ENCODE results near the gene ACOT8. TPM values are rescaled to one million over a fixed set of nuclear protein-coding genes. Genes with fewer than 3 reads are reported as not detected.
"Not testable (repeated sequence)": the region's sequence is repeated elsewhere in the genome, so short reads cannot be mapped to it uniquely, and the experiment has no call there.

ACOT8 gene
- total RNA-seq, 2 donors from 2014 or later = 24.4 to 26.2 TPM

GRCh38 chr20:45835825-45836224 is 21.4 kb downstream of the ACOT8 start:
- Mint-ChIP-seq H3K4me3 (no peak overlapping the region), H3K36me3 (no peaks in the 10 kb centered on the region), H3K27ac (no peak overlapping the region), H3K27me3 (no peaks in the 10 kb centered on the region), H3K4me1 (ENCODE audit: low read depth in 2 of 2) (peaks cover 9 to 10% of the 10 kb centered on the region in 2 donors), H3K9me3 (no peaks in the 10 kb centered on the region)
- no peak for ATAC-seq
- DNase-seq (ENCODE audit: low spot score) = no peak

GRCh38 chr20:45835329-45835765 is 21.8 kb downstream of the ACOT8 start:
- H3K4me3 Mint-ChIP-seq = no peak overlapping the region
- H3K36me3 Mint-ChIP-seq = no peaks in the 10 kb centered on the region
- no peak overlapping the region for H3K27ac Mint-ChIP-seq
- ATAC-seq = no peak
- no peak for DNase-seq (ENCODE audit: low spot score)
- peaks cover 9 to 10% of the 10 kb centered on the region in 2 donors for H3K4me1 Mint-ChIP-seq (ENCODE audit: low read depth in 2 of 2)
- no peaks in the 10 kb centered on the region for H3K9me3 Mint-ChIP-seq
- H3K27me3 Mint-ChIP-seq = peaks cover 0 to 1% of the 10 kb centered on the region in 2 donors

DNA sequence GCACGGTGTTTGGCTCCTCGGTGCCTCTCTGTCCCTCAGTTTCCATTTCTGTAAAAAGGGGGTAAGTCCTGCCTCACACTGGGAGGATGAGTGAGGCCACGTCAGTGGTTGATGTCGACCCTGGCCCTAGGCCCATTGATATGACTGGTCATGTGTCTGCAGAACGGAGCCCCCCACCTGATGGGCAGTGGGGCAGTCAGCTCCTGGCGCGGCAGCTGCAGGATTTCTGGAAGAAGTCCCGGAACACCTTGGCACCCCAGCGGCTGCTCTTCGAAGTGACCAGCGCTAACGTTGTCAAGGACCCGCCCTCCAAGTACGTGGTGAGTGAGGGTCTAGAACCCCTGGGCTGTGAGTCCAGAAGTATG is 22.4 kb downstream of the ACOT8 start:
- peaks cover 0 to 3% of the 10 kb centered on the region in 2 donors for H3K27me3 Mint-ChIP-seq
- ATAC-seq = no peak
- H3K9me3 Mint-ChIP-seq = no peaks in the 10 kb centered on the region
- peaks cover 9 to 10% of the 10 kb centered on the region in 2 donors for H3K4me1 Mint-ChIP-seq (ENCODE audit: low read depth in 2 of 2)
- H3K36me3 Mint-ChIP-seq = no peaks in the 10 kb centered on the region
- no peak overlapping the region for H3K27ac Mint-ChIP-seq
- H3K4me3 Mint-ChIP-seq = no peak overlapping the region
- DNase-seq (ENCODE audit: low spot score) = no peak

GRCh38 chr20:45833883-45834796 is 23.1 kb downstream of the ACOT8 start:
- H3K4me3 Mint-ChIP-seq = peak overlapping the region; percentile 85
- no peaks in the 10 kb centered on the region for H3K36me3 Mint-ChIP-seq
- H3K9me3 Mint-ChIP-seq = no peaks in the 10 kb centered on the region
- DNase-seq (ENCODE audit: low spot score) (no peak), ATAC-seq (peak; percentile 66 to 79)
- H3K27me3 Mint-ChIP-seq = peaks cover 0 to 3% of the 10 kb centered on the region in 2 donors
- peaks cover 9 to 10% of the 10 kb centered on the region in 2 donors for H3K4me1 Mint-ChIP-seq (ENCODE audit: low read depth in 2 of 2)
- H3K27ac Mint-ChIP-seq = no peak overlapping the region

DNA sequence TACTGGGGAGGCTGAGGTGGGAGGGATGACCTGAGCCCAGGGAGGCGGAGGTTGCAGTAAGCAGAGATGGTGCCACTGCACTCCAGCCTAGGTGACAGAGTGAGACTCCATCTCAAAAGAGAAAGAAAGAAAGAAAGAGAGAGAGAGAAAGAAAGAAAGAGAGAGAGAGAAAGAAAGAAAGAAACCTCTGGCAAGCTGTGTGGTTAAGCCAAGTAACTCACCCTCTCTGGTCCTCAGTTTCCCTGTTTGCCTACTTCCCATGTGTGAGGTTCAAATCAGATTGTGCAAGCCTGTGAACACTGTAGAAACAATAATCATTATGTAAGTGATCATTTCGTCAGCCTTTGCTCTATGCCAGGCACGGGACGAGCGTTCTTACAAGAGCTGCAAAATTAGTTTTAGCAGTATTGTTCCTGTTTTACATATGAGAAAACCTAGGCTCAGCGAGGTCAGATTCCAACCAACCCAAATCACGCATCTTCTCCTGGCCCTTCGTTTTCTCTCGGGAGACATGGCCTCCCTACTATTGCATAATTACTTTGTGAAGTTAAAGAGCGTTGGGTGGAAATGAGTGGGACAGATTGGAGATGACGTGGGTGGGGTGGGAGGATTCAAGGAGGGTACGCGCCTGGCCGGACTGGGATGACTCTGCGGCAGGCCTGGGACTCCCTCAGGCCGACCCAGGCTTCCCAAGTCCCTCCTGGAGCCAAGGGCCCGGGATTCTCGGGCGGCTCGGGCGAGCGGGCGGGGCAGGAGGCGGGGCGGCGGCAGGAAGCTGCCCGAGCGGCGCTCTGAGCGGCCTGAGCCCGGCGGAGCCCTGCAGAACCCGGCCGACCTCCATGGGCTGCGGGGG is 23.9 kb downstream of the ACOT8 start, which contains the start of gene SNX21:
Gene SNX21 (plus strand): TSS at position 770 of the 853 bp plus-strand sequence. CDS start 121 bp downstream, outside the sequence.
- no peaks in the 10 kb centered on the region for H3K9me3 Mint-ChIP-seq
- peaks cover 9 to 10% of the 10 kb centered on the region in 2 donors for H3K4me1 Mint-ChIP-seq (ENCODE audit: low read depth in 2 of 2)
- DNase-seq (ENCODE audit: low spot score) (peak; percentile 13), ATAC-seq (peak; percentile 76 to 81)
- no peaks in the 10 kb centered on the region for H3K36me3 Mint-ChIP-seq
- H3K27me3 Mint-ChIP-seq = peaks cover 0 to 3% of the 10 kb centered on the region in 2 donors
- H3K4me3 Mint-ChIP-seq = peak within 1 kb of the TSS; percentile 85
- peak within 1 kb of the TSS; percentile 1 to 78 for H3K27ac Mint-ChIP-seq

DNA sequence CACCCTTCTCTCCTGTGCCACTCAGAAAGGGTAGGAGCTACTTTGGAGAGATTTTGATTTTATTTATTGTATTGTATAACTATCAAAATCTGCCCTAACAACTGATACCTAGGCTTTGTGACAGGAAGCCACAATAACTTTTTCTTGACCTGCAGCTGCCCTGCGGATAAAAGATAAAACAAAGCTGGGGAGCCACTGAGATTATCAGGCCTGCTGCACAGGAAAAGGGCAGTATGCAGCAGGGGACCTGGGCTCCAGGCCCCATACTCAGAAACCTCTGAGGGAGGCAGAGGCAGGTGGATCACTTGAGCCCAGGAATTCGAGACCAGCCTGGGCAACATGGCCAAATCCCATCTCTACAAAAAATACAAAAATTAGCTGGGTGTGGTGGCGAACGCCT is 24.6 kb downstream of the ACOT8 start:
- Mint-ChIP-seq H3K4me1 (ENCODE audit: low read depth in 2 of 2) (peaks cover 9 to 10% of the 10 kb centered on the region in 2 donors), H3K4me3 (peak overlapping the region; percentile 85), H3K36me3 (no peaks in the 10 kb centered on the region), H3K27ac (peak overlapping the region; percentile 1 to 78), H3K9me3 (no peaks in the 10 kb centered on the region), H3K27me3 (peaks cover 0 to 3% of the 10 kb centered on the region in 2 donors)
- ATAC-seq (no peak), DNase-seq (ENCODE audit: low spot score) (peak; percentile 15)

DNA sequence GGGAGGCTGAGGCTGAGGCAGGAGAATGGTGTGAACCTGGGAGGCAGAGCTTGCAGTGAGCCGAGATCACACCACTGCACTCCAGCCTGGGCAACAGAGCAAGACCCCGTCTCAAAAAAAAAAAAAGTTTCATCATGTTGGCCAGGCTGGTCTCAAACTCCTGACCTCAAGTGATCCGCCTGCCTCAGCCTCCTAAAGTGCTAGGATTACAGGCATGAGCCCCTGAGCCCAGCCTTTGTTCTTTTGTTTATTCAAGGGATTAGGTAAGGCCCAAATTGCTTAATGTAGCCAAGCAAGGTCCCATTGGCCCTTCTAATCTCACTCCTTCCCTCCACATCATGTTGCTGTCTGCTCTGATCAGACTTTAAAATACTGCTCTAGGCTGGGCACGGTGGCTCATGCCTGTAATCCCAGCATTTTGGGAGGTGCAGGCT is 27.5 kb downstream of the ACOT8 start:
- not testable (repeated sequence) for H3K27ac Mint-ChIP-seq; H3K36me3 Mint-ChIP-seq; H3K9me3 Mint-ChIP-seq; DNase-seq (ENCODE audit: low spot score); H3K27me3 Mint-ChIP-seq; H3K4me3 Mint-ChIP-seq; ATAC-seq
- H3K4me1 Mint-ChIP-seq (ENCODE audit: low read depth in 2 of 2) = peaks cover 10 to 11% of the 10 kb centered on the region in 2 donors

DNA sequence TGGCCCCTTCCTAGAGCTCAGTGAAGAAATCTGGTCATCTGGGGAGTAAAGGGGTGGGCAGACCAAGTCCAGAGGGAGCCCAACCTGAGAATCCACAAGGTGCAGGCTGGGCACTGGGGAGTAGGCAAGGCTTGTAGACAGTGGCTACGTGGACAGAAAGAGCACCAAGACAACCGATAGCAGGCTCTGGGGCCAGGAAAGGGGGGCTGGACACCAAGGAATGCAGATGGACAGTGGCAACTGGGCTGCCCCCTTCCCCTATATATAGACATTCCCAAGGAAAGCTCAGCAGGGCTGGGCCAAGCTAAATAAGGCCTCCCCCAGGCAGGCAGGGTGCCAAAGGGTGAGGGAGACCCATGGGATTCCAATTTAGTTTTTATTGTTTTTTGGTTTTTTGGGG is 28.6 kb downstream of the ACOT8 start:
- Mint-ChIP-seq H3K9me3 (no peaks in the 10 kb centered on the region), H3K36me3 (no peaks in the 10 kb centered on the region), H3K4me1 (ENCODE audit: low read depth in 2 of 2) (peaks cover 17 to 18% of the 10 kb centered on the region in 2 donors), H3K4me3 (no peak overlapping the region), H3K27ac (no peak overlapping the region), H3K27me3 (peaks cover 15 to 16% of the 10 kb centered on the region in 2 donors)
- DNase-seq (ENCODE audit: low spot score) = no peak
- no peak for ATAC-seq

- no peak for DNase-seq (ENCODE audit: low spot score)
- H3K9me3 Mint-ChIP-seq = no peaks in the 10 kb centered on the region
- H3K27ac Mint-ChIP-seq = no peak overlapping the region
Measured at GRCh38 chr20:45827712-45828111, 29.5 kb downstream of the ACOT8 start.

DNA sequence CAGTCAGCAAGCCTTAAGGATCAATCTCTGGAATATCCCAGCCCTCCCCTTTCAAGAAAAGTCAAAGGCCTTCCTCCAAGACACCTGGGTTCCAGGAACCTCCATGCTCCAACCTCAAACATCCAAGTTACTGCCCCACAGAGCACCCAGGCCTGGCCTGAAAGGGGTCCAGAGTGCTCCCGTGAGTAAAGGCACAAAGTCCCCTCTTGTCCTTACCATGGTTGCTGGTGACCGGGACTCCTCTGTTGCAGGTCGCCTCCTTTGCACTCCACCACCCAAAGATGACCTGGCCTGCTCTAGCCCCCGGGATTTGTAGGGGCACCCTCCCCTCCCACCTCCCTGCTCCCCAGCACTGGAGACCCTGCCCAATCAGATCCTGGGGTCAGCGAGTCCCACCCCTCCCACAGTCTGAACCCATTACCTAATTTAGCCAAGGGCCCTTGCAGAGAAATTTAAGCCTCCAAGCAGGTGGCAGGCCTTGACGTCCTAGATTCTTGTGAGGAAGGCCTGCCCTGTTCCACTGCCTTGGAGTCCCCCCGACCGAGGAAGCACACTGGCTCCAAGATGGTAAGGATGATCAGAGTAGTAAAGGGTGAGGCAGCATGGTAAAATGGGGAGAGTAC is 30.1 kb downstream of the ACOT8 start, which contains the start of gene TNNC2:
Gene TNNC2 (minus strand): TSS at position 283 of the 623 bp plus-strand sequence. CDS start 64 bp downstream, at position 219.
- H3K36me3 Mint-ChIP-seq = no peaks in the 10 kb centered on the region
- H3K27me3 Mint-ChIP-seq = peaks cover 23 to 29% of the 10 kb centered on the region in 2 donors
- DNase-seq (ENCODE audit: low spot score) (peak; percentile 6), ATAC-seq (no peak)
- no peak within 1 kb of the TSS for H3K4me3 Mint-ChIP-seq
- no peak within 1 kb of the TSS for H3K27ac Mint-ChIP-seq
- H3K9me3 Mint-ChIP-seq = no peaks in the 10 kb centered on the region
- H3K4me1 Mint-ChIP-seq (ENCODE audit: low read depth in 2 of 2) = peaks cover 8 to 11% of the 10 kb centered on the region in 2 donors

More at GRCh38 chr20:45827712-45828111, 29.5 kb downstream of the ACOT8 start:
- no peak for ATAC-seq
- H3K36me3 Mint-ChIP-seq = no peaks in the 10 kb centered on the region
- H3K4me3 Mint-ChIP-seq = no peak overlapping the region
- peaks cover 20 to 23% of the 10 kb centered on the region in 2 donors for H3K27me3 Mint-ChIP-seq
- H3K4me1 Mint-ChIP-seq (ENCODE audit: low read depth in 2 of 2) = peaks cover 9% of the 10 kb centered on the region in 2 donors

GRCh38 chr20:45826381-45827019 is 30.7 kb downstream of the ACOT8 start:
- ATAC-seq (no peak), DNase-seq (ENCODE audit: low spot score) (peak; percentile 23)
- no peak overlapping the region for H3K27ac Mint-ChIP-seq
- peaks cover 26 to 33% of the 10 kb centered on the region in 2 donors for H3K27me3 Mint-ChIP-seq
- no peaks in the 10 kb centered on the region for H3K9me3 Mint-ChIP-seq
- no peaks in the 10 kb centered on the region for H3K36me3 Mint-ChIP-seq
- H3K4me3 Mint-ChIP-seq = no peak overlapping the region
- peaks cover 8 to 11% of the 10 kb centered on the region in 2 donors for H3K4me1 Mint-ChIP-seq (ENCODE audit: low read depth in 2 of 2)

- DNase-seq (ENCODE audit: low spot score) = no peak
- peak overlapping the region; percentile 61 for H3K4me3 Mint-ChIP-seq
- peak overlapping the region in 1 of 2 donors; percentile 33 for H3K27ac Mint-ChIP-seq
- H3K4me1 Mint-ChIP-seq (ENCODE audit: low read depth in 2 of 2) = peaks cover 11 to 13% of the 10 kb centered on the region in 2 donors
- H3K9me3 Mint-ChIP-seq = no peaks in the 10 kb centered on the region
- H3K27me3 Mint-ChIP-seq = peaks cover 28 to 41% of the 10 kb centered on the region in 2 donors
- ATAC-seq = peak; percentile 59 to 66
- H3K36me3 Mint-ChIP-seq = no peaks in the 10 kb centered on the region
Measured at GRCh38 chr20:45823949-45824835, 33.0 kb downstream of the ACOT8 start.

All from natural killer cell treated with Interleukin-12 subunit alpha and Interleukin-12 subunit beta and Interleukin-15 and Interleukin-18, amount 100 ng/mL, for 72 hours (primary cell).